ENCODE data around the gene TEX26. TPM values are rescaled to one million over a fixed set of nuclear protein-coding genes. Genes with fewer than 3 reads are reported as not detected.
"Not testable (repeated sequence)": the region's sequence is repeated elsewhere in the genome, so short reads cannot be mapped to it uniquely, and the experiment has no call there.

The TEX26 gene
- total RNA-seq, 2 experiments from 2014 or later = not detected

GRCh38 chr13:30925429-30925828, 7.0 kb upstream of the TEX26 start:
- Mint-ChIP-seq H3K36me3 (ENCODE audit: low read depth) (no peaks in the 10 kb centered on the region), H3K4me1 (ENCODE audit: low read depth) (peaks cover 6% of the 10 kb centered on the region), H3K9me3 (ENCODE audit: insufficient read depth) (no peaks in the 10 kb centered on the region), H3K27me3 (ENCODE audit: low read depth) (peaks cover 28% of the 10 kb centered on the region), H3K4me3 (no peak overlapping the region), H3K27ac (no peak overlapping the region)
- ChIA-PET CTCF (no interaction called here), POLR2A (no interaction called here)
- DNase-seq (no peak), ATAC-seq (no peak)

- ChIA-PET CTCF (no interaction called here), POLR2A (no interaction called here)
- DNase-seq (no peak), ATAC-seq (no peak)
- Mint-ChIP-seq H3K9me3 (ENCODE audit: insufficient read depth) (no peaks in the 10 kb centered on the region), H3K4me3 (no peak overlapping the region), H3K36me3 (ENCODE audit: low read depth) (no peaks in the 10 kb centered on the region), H3K27ac (no peak overlapping the region), H3K4me1 (ENCODE audit: low read depth) (peaks cover 6% of the 10 kb centered on the region), H3K27me3 (ENCODE audit: low read depth) (peaks cover 28% of the 10 kb centered on the region)
Observed at GRCh38 chr13:30926781-30927180, 5.7 kb upstream of the TEX26 start.

GRCh38 chr13:30927188-30927587, 5.3 kb upstream of the TEX26 start:
- peaks cover 32% of the 10 kb centered on the region for H3K27me3 Mint-ChIP-seq (ENCODE audit: low read depth)
- H3K27ac Mint-ChIP-seq; H3K9me3 Mint-ChIP-seq (ENCODE audit: insufficient read depth); ATAC-seq; DNase-seq; H3K4me1 Mint-ChIP-seq (ENCODE audit: low read depth); CTCF ChIA-PET; H3K4me3 Mint-ChIP-seq; H3K36me3 Mint-ChIP-seq (ENCODE audit: low read depth); POLR2A ChIA-PET: not testable (repeated sequence)

- ATAC-seq (no peak), DNase-seq (no peak)
- Mint-ChIP-seq H3K4me1 (ENCODE audit: low read depth) (peaks cover 6% of the 10 kb centered on the region), H3K27ac (no peak overlapping the region), H3K36me3 (ENCODE audit: low read depth) (no peaks in the 10 kb centered on the region), H3K4me3 (no peak overlapping the region), H3K9me3 (ENCODE audit: insufficient read depth) (no peaks in the 10 kb centered on the region), H3K27me3 (ENCODE audit: low read depth) (peaks cover 35% of the 10 kb centered on the region)
- CTCF ChIA-PET = no interaction called here
- POLR2A ChIA-PET = no interaction called here
Observed at GRCh38 chr13:30927595-30927994, 4.9 kb upstream of the TEX26 start.

- DNase-seq = no peak
- H3K27ac Mint-ChIP-seq = no peak overlapping the region
- no peak for ATAC-seq
- H3K9me3 Mint-ChIP-seq (ENCODE audit: insufficient read depth) = no peaks in the 10 kb centered on the region
- no peaks in the 10 kb centered on the region for H3K36me3 Mint-ChIP-seq (ENCODE audit: low read depth)
- CTCF ChIA-PET = no interaction called here
- H3K27me3 Mint-ChIP-seq (ENCODE audit: low read depth) = peaks cover 31% of the 10 kb centered on the region
- H3K4me1 Mint-ChIP-seq (ENCODE audit: low read depth) = peaks cover 6% of the 10 kb centered on the region
- POLR2A ChIA-PET = no interaction called here
- H3K4me3 Mint-ChIP-seq = no peak overlapping the region
Observed at GRCh38 chr13:30928978-30929377, 3.5 kb upstream of the TEX26 start.

- no peak overlapping the region for H3K4me3 Mint-ChIP-seq
- no peaks in the 10 kb centered on the region for H3K9me3 Mint-ChIP-seq (ENCODE audit: insufficient read depth)
- no peak overlapping the region for H3K27ac Mint-ChIP-seq
- ATAC-seq = no peak
- peaks cover 37% of the 10 kb centered on the region for H3K27me3 Mint-ChIP-seq (ENCODE audit: low read depth)
- H3K4me1 Mint-ChIP-seq (ENCODE audit: low read depth) = no peaks in the 10 kb centered on the region
- no peaks in the 10 kb centered on the region for H3K36me3 Mint-ChIP-seq (ENCODE audit: low read depth)
- no peak for DNase-seq
- ChIA-PET CTCF (no interaction called here), POLR2A (no interaction called here)
Observed at GRCh38 chr13:30933354-30933670, 856 bp downstream of the TEX26 start.

- Mint-ChIP-seq H3K4me3 (no peak overlapping the region), H3K4me1 (ENCODE audit: low read depth) (no peaks in the 10 kb centered on the region), H3K27ac (no peak overlapping the region), H3K27me3 (ENCODE audit: low read depth) (peaks cover 32% of the 10 kb centered on the region), H3K9me3 (ENCODE audit: insufficient read depth) (no peaks in the 10 kb centered on the region), H3K36me3 (ENCODE audit: low read depth) (no peaks in the 10 kb centered on the region)
- DNase-seq (no peak), ATAC-seq (no peak)
- ChIA-PET POLR2A (no interaction called here), CTCF (no interaction called here)
Observed at GRCh38 chr13:30934381-30934780, 1.9 kb downstream of the TEX26 start.

GRCh38 chr13:30934803-30935202, 2.3 kb downstream of the TEX26 start:
- peaks cover 29% of the 10 kb centered on the region for H3K27me3 Mint-ChIP-seq (ENCODE audit: low read depth)
- no peak for ATAC-seq
- CTCF ChIA-PET = no interaction called here

GRCh38 chr13:30936971-30937370, 4.5 kb downstream of the TEX26 start:
- no peaks in the 10 kb centered on the region for H3K36me3 Mint-ChIP-seq (ENCODE audit: low read depth)
- CTCF ChIA-PET = no interaction called here
- peaks cover 15% of the 10 kb centered on the region for H3K27me3 Mint-ChIP-seq (ENCODE audit: low read depth)

More at GRCh38 chr13:30934803-30935202, 2.3 kb downstream of the TEX26 start:
- Mint-ChIP-seq H3K36me3 (ENCODE audit: low read depth) (no peaks in the 10 kb centered on the region), H3K4me1 (ENCODE audit: low read depth) (no peaks in the 10 kb centered on the region), H3K9me3 (ENCODE audit: insufficient read depth) (no peaks in the 10 kb centered on the region), H3K4me3 (no peak overlapping the region), H3K27ac (no peak overlapping the region)
- DNase-seq = no peak
- POLR2A ChIA-PET = no interaction called here

GRCh38 chr13:30943881-30944280, 11.4 kb downstream of the TEX26 start:
- no peaks in the 10 kb centered on the region for H3K36me3 Mint-ChIP-seq (ENCODE audit: low read depth)
- ChIA-PET POLR2A (no interaction called here), CTCF (no interaction called here)
- H3K9me3 Mint-ChIP-seq (ENCODE audit: insufficient read depth) = no peaks in the 10 kb centered on the region
- DNase-seq (no peak), ATAC-seq (no peak)
- H3K4me3 Mint-ChIP-seq = no peak overlapping the region
- no peak overlapping the region for H3K27ac Mint-ChIP-seq
- no peaks in the 10 kb centered on the region for H3K4me1 Mint-ChIP-seq (ENCODE audit: low read depth)
- H3K27me3 Mint-ChIP-seq (ENCODE audit: low read depth) = peaks cover 35% of the 10 kb centered on the region

More at GRCh38 chr13:30936971-30937370, 4.5 kb downstream of the TEX26 start:
- no peaks in the 10 kb centered on the region for H3K9me3 Mint-ChIP-seq (ENCODE audit: insufficient read depth)
- H3K27ac Mint-ChIP-seq = no peak overlapping the region
- H3K4me3 Mint-ChIP-seq = no peak overlapping the region
- H3K4me1 Mint-ChIP-seq (ENCODE audit: low read depth) = no peaks in the 10 kb centered on the region
- POLR2A ChIA-PET = no interaction called here
- DNase-seq = no peak
- ATAC-seq = no peak

- DNase-seq = no peak
- Mint-ChIP-seq H3K36me3 (ENCODE audit: low read depth) (no peaks in the 10 kb centered on the region), H3K27me3 (ENCODE audit: low read depth) (peaks cover 28% of the 10 kb centered on the region), H3K4me3 (no peak overlapping the region), H3K4me1 (ENCODE audit: low read depth) (no peaks in the 10 kb centered on the region), H3K9me3 (ENCODE audit: insufficient read depth) (no peaks in the 10 kb centered on the region), H3K27ac (no peak overlapping the region)
- ATAC-seq = no peak
- ChIA-PET CTCF (no interaction called here), POLR2A (no interaction called here)
Observed at GRCh38 chr13:30957258-30957943, 24.9 kb downstream of the TEX26 start.

- ChIA-PET CTCF (no interaction called here), POLR2A (no interaction called here)
- no peak for ATAC-seq
- no peak overlapping the region for H3K4me3 Mint-ChIP-seq
- H3K4me1 Mint-ChIP-seq (ENCODE audit: low read depth) = no peaks in the 10 kb centered on the region
- no peaks in the 10 kb centered on the region for H3K9me3 Mint-ChIP-seq (ENCODE audit: insufficient read depth)
- no peak for DNase-seq
- H3K36me3 Mint-ChIP-seq (ENCODE audit: low read depth) = no peaks in the 10 kb centered on the region
- no peak overlapping the region for H3K27ac Mint-ChIP-seq
- peaks cover 27% of the 10 kb centered on the region for H3K27me3 Mint-ChIP-seq (ENCODE audit: low read depth)
Observed at GRCh38 chr13:30959678-30960077, 27.2 kb downstream of the TEX26 start.

- H3K27me3 Mint-ChIP-seq (ENCODE audit: low read depth) = peaks cover 35% of the 10 kb centered on the region
- ATAC-seq = no peak
- CTCF ChIA-PET = interaction anchor here (0.8 kb wide), 1 partner anchor 81 kb away, joined by 3 read pairs; no protein-coding TSS in a partner anchor
Observed at GRCh38 chr13:30963791-30964190, 31.3 kb downstream of the TEX26 start.

More at GRCh38 chr13:30963791-30964190, 31.3 kb downstream of the TEX26 start:
- no peaks in the 10 kb centered on the region for H3K4me1 Mint-ChIP-seq (ENCODE audit: low read depth)
- H3K27ac Mint-ChIP-seq = no peak overlapping the region
- POLR2A ChIA-PET = no interaction called here
- DNase-seq = no peak
- no peak overlapping the region for H3K4me3 Mint-ChIP-seq
- H3K9me3 Mint-ChIP-seq (ENCODE audit: insufficient read depth) = no peaks in the 10 kb centered on the region
- H3K36me3 Mint-ChIP-seq (ENCODE audit: low read depth) = no peaks in the 10 kb centered on the region

Data from activated CD8-positive, alpha-beta T cell treated with anti-CD3 and anti-CD28 coated beads, Interleukin-2, amount 10 ng/mL, durations not matched to agents 7 days and 5 days (primary cell).